ACC112 (cell line): ENCODE measurements around the gene APOC1.
"Not testable (repeated sequence)": the region's sequence is repeated elsewhere in the genome, so short reads cannot be mapped to it uniquely, and the experiment has no call there.

ENCODE experiments used
- H2AFZ ChIP-seq: fragments of 200-600 bp; sonication (generic); one replicate; pipeline ENCODE4 v1.6.0; 2017; ENCODE audit warnings: antibody characterized with exemption, low read length; ENCODE audit not compliant: unreplicated experiment
- H3K27ac ChIP-seq: fragments of 200-600 bp; sonication (generic); 2 replicates; pipeline ENCODE4 v1.5.1; 2014; ENCODE audit warnings: low read depth, mild to moderate bottlenecking, antibody characterized with exemption, low read length, moderate library complexity
- H3K27me3 ChIP-seq: fragments of 200-600 bp; sonication (generic); 2 replicates; pipeline ENCODE4 v1.6.1; 2014; ENCODE audit warnings: mild to moderate bottlenecking, antibody characterized with exemption, low read length, moderate library complexity, mixed read lengths; ENCODE audit not compliant: insufficient read depth
- H3K36me3 ChIP-seq: fragments of 200-600 bp; sonication (generic); 2 replicates; pipeline ENCODE4 v1.6.1; 2016; ENCODE audit warnings: mild to moderate bottlenecking, antibody characterized with exemption, low read length, moderate library complexity, mixed read lengths; ENCODE audit not compliant: insufficient read depth
- H3K4me1 ChIP-seq: fragments of 200-600 bp; sonication (generic); one replicate; pipeline ENCODE4 v1.6.1; 2016; ENCODE audit warnings: low read length, mixed read lengths; ENCODE audit not compliant: insufficient read depth, unreplicated experiment, control insufficient read depth
- H3K4me3 ChIP-seq: fragments of 200-600 bp; sonication (generic); 2 replicates; pipeline ENCODE4 v1.5.1; 2014; ENCODE audit warnings: mild to moderate bottlenecking, low read depth, low read length
- H3K79me2 ChIP-seq: fragments of 200-600 bp; sonication (generic); one replicate; pipeline ENCODE4 v1.6.0; 2016; ENCODE audit warnings: low read length; ENCODE audit not compliant: control insufficient read depth, unreplicated experiment, insufficient read depth

Gene APOC1

DNA sequence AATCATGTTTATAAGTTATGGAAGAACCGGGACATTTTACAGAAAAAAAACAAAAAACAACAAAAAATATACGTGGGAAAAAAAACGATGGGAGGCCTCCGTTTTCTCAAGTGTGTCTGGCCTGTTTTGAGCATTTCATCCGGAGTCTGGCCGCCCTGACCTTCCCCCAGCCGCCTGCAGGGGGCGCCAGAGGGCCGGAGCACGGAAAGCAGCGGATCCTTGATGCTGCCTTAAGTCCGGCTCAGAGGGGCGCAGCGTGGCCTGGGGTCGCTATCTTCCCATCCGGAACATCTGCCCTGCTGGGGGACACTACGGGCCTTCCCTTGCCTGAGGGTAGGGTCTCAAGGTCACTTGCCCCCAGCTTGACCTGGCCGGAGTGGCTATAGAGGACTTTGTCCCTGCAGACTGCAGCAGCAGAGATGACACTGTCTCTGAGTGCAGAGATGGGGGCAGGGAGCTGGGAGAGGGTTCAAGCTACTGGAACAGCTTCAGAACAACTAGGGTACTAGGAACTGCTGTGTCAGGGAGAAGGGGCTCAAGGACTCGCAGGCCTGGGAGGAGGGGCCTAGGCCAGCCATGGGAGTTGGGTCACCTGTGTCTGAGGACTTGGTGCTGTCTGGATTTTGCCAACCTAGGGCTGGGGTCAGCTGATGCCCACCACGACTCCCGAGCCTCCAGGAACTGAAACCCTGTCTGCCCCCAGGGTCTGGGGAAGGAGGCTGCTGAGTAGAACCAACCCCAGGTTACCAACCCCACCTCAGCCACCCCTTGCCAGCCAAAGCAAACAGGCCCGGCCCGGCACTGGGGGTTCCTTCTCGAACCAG, 10.6 kb upstream of the APOC1 start:
- H3K4me3 ChIP-seq = no peak overlapping the region
- H3K4me1 ChIP-seq = no peaks in the 10 kb centered on the region
- H3K27ac ChIP-seq = no peak overlapping the region
- no peak overlapping the region for H2AFZ ChIP-seq
- no peaks in the 10 kb centered on the region for H3K79me2 ChIP-seq
- H3K27me3 ChIP-seq = no peaks in the 10 kb centered on the region
- H3K36me3 ChIP-seq = no peaks in the 10 kb centered on the region

GRCh38 chr19:44904426-44904994, 9.9 kb upstream of the APOC1 start:
- no peaks in the 10 kb centered on the region for H3K27me3 ChIP-seq
- H2AFZ ChIP-seq = no peak overlapping the region
- no peak overlapping the region for H3K27ac ChIP-seq
- H3K4me1 ChIP-seq = no peaks in the 10 kb centered on the region
- H3K36me3 ChIP-seq = no peaks in the 10 kb centered on the region
- H3K4me3 ChIP-seq = no peak overlapping the region
- no peaks in the 10 kb centered on the region for H3K79me2 ChIP-seq

DNA sequence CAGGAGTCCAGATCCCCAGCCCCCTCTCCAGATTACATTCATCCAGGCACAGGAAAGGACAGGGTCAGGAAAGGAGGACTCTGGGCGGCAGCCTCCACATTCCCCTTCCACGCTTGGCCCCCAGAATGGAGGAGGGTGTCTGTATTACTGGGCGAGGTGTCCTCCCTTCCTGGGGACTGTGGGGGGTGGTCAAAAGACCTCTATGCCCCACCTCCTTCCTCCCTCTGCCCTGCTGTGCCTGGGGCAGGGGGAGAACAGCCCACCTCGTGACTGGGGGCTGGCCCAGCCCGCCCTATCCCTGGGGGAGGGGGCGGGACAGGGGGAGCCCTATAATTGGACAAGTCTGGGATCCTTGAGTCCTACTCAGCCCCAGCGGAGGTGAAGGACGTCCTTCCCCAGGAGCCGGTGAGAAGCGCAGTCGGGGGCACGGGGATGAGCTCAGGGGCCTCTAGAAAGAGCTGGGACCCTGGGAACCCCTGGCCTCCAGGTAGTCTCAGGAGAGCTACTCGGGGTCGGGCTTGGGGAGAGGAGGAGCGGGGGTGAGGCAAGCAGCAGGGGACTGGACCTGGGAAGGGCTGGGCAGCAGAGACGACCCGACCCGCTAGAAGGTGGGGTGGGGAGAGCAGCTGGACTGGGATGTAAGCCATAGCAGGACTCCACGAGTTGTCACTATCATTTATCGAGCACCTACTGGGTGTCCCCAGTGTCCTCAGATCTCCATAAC, 8.8 kb upstream of the APOC1 start, which contains the start of gene APOE:
Gene APOE (plus strand): TSS at position 360 of the 724 bp plus-strand sequence. CDS start 829 bp downstream, outside the sequence.
- H3K27me3 ChIP-seq = no peaks in the 10 kb centered on the region
- peak within 1 kb of the TSS; percentile 66 for H3K4me3 ChIP-seq
- no peaks in the 10 kb centered on the region for H3K36me3 ChIP-seq
- no peaks in the 10 kb centered on the region for H3K79me2 ChIP-seq
- H3K27ac ChIP-seq = no peak within 1 kb of the TSS
- H2AFZ ChIP-seq = no peak within 1 kb of the TSS
- H3K4me1 ChIP-seq = no peaks in the 10 kb centered on the region

GRCh38 chr19:44907613-44908012, 6.8 kb upstream of the APOC1 start:
- no peak overlapping the region for H3K4me3 ChIP-seq
- no peaks in the 10 kb centered on the region for H3K36me3 ChIP-seq
- H3K27ac ChIP-seq = no peak overlapping the region
- H2AFZ ChIP-seq = no peak overlapping the region
- no peaks in the 10 kb centered on the region for H3K27me3 ChIP-seq
- H3K4me1 ChIP-seq = peaks cover 3% of the 10 kb centered on the region
- H3K79me2 ChIP-seq = no peaks in the 10 kb centered on the region

DNA sequence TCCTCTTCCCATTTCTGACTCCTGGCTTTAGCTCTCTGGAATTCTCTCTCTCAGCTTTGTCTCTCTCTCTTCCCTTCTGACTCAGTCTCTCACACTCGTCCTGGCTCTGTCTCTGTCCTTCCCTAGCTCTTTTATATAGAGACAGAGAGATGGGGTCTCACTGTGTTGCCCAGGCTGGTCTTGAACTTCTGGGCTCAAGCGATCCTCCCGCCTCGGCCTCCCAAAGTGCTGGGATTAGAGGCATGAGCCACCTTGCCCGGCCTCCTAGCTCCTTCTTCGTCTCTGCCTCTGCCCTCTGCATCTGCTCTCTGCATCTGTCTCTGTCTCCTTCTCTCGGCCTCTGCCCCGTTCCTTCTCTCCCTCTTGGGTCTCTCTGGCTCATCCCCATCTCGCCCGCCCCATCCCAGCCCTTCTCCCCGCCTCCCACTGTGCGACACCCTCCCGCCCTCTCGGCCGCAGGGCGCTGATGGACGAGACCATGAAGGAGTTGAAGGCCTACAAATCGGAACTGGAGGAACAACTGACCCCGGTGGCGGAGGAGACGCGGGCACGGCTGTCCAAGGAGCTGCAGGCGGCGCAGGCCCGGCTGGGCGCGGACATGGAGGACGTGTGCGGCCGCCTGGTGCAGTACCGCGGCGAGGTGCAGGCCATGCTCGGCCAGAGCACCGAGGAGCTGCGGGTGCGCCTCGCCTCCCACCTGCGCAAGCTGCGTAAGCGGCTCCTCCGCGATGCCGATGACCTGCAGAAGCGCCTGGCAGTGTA, 6.2 kb upstream of the APOC1 start:
- Histone ChIP-seq H2AFZ (no peak overlapping the region), H3K79me2 (no peaks in the 10 kb centered on the region), H3K27ac (no peak overlapping the region), H3K36me3 (no peaks in the 10 kb centered on the region), H3K4me1 (peaks cover 3% of the 10 kb centered on the region), H3K4me3 (no peak overlapping the region), H3K27me3 (no peaks in the 10 kb centered on the region)

GRCh38 chr19:44908836-44909261, 5.6 kb upstream of the APOC1 start:
- Histone ChIP-seq H2AFZ (no peak overlapping the region), H3K79me2 (no peaks in the 10 kb centered on the region), H3K27ac (no peak overlapping the region), H3K36me3 (no peaks in the 10 kb centered on the region), H3K4me1 (peaks cover 3% of the 10 kb centered on the region), H3K4me3 (no peak overlapping the region), H3K27me3 (no peaks in the 10 kb centered on the region)

GRCh38 chr19:44909775-44910174, 4.6 kb upstream of the APOC1 start:
- Histone ChIP-seq H3K79me2 (no peaks in the 10 kb centered on the region), H3K4me3 (no peak overlapping the region), H3K4me1 (peaks cover 3% of the 10 kb centered on the region), H2AFZ (no peak overlapping the region), H3K27me3 (no peaks in the 10 kb centered on the region), H3K27ac (no peak overlapping the region), H3K36me3 (no peaks in the 10 kb centered on the region)

DNA sequence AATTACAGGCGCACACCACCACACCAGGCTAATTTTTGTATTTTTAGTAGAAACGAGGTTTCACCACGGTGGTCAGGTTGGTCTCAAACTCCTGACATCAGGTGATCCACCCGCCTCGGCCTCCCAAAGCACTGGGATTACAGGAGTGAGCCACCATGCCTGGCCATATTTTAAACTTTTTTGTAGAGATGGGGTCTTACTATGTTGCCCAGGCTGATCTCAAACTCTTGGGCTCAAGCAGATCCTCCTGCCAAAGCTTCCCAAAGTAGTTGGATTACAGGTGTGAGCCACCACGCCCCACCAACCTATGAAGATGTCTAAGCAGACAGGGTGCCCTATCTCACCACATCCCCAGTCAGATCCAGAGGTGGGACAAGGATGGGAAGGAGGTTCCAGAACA, 2.5 kb upstream of the APOC1 start:
- H2AFZ ChIP-seq, H3K4me1 ChIP-seq, H3K27ac ChIP-seq, H3K36me3 ChIP-seq, H3K27me3 ChIP-seq, H3K4me3 ChIP-seq, H3K79me2 ChIP-seq: not testable (repeated sequence)

GRCh38 chr19:44912854-44913253, 1.6 kb upstream of the APOC1 start:
- H3K79me2 ChIP-seq = no peaks in the 10 kb centered on the region
- no peak overlapping the region for H3K4me3 ChIP-seq
- no peak overlapping the region for H3K27ac ChIP-seq

More at GRCh38 chr19:44912854-44913253, 1.6 kb upstream of the APOC1 start:
- Histone ChIP-seq H3K27me3 (no peaks in the 10 kb centered on the region), H3K4me1 (peaks cover 3% of the 10 kb centered on the region), H3K36me3 (no peaks in the 10 kb centered on the region), H2AFZ (no peak overlapping the region)
